Testis (tissue), 3 donors: Measurements from ENCODE around the gene HYAL1. TPM values are rescaled to one million over a fixed set of nuclear protein-coding genes. Genes with fewer than 3 reads are reported as not detected.

Experiments used
- DNase-seq: peaks from one replicate; pipeline ENCODE4 v3.0.0-alpha.2; 2019
- H3K27ac ChIP-seq, 2 donors: fragments of 200-600 bp; sonication (generic); one replicate each; pipeline ENCODE4 v1.5.1; 2019
- H3K27me3 ChIP-seq: fragments of 200-600 bp; sonication (generic); one replicate; pipeline ENCODE4 v1.5.1; 2019
- H3K36me3 ChIP-seq: fragments of 200-600 bp; sonication (generic); one replicate; pipeline ENCODE4 v1.5.1; 2017; ENCODE audit warnings: low read depth; ENCODE audit errors: missing control alignments
- H3K4me1 ChIP-seq: fragments of 200-600 bp; sonication (generic); one replicate; pipeline ENCODE4 v1.5.1; 2019
- H3K4me3 ChIP-seq, 2 donors: fragments of 200-600 bp; sonication (generic); one replicate each; pipeline ENCODE4 v1.5.1; 2017 to 2019
- H3K9me3 ChIP-seq: fragments of 200-600 bp; sonication (generic); one replicate; pipeline ENCODE4 v1.5.1; 2017
- CTCF ChIP-seq, 3 experiments: fragments of 450-650 bp in 2 of 3; fragments of 200-600 bp in 1 of 3; sonication (generic) in 1 of 3; IDR thresholded peaks; one replicate each; pipeline ENCODE4 v1.5.1; 2016 to 2019; ENCODE audit warnings: antibody characterized with exemption in 3 of 3, mild to moderate bottlenecking in 2 of 3, moderate library complexity in 1 of 3
- POLR2A ChIP-seq: fragments of 450-650 bp; IDR thresholded peaks from one replicate; pipeline ENCODE4 v1.6.1; 2017; ENCODE audit warnings: antibody characterized with exemption, mild to moderate bottlenecking, moderate library complexity
- WGBS, 2 donors: methylation state at CpG; one replicate each; pipeline ENCODE4 v1.1.5; 2018; 5-methylcytosine and 5-hydroxymethylcytosine counted together
- intact Hi-C: fragments of 100-400 bp; cut with DNase I; formaldehyde crosslinking; loops from one replicate; pipeline ENCODE4 v1.15.1; 2023; ENCODE audit warnings: low total_unique reads
- polyA plus RNA-seq: library from polyadenylated mRNA; stranded (reverse); fragments of 350-450 nt; fragmentation: Illumina TruSeq; extraction: RNeasy Lipid Tissue Mini Kit (QIAGEN cat#74804); gene quantifications from one replicate; pipeline ENCODE4 v1.2.3, GENCODE V29; 2014; ENCODE audit warnings: low read depth, low replicate concordance; ENCODE audit not compliant: insufficient read depth
- total RNA-seq, 2 donors: library from RNA; depleted of rRNA; stranded (reverse); fragments of >200 nt; gene quantifications; one replicate each; pipeline ENCODE4 v1.2.3, GENCODE V29; 2016

The HYAL1 gene
- total and polyA plus RNA-seq, 3 donors from 2014 or later = 2.7 to 3.7 (median 3.2) TPM

GRCh38 chr3:50266017-50266416 lies 37.4 kb downstream of the HYAL1 start:
- Histone ChIP-seq H3K27me3 (no peaks in the 10 kb centered on the region), H3K9me3 (no peaks in the 10 kb centered on the region), H3K4me1 (peaks cover 64% of the 10 kb centered on the region), H3K4me3 (no peak overlapping the region), H3K36me3 (no peaks in the 10 kb centered on the region), H3K27ac (peak overlapping the region; percentile 71 to 72)
- no peak for DNase-seq
- 76 to 82% methylated on average over 6 of the region's 6 CpGs for WGBS, 2 donors
- intact Hi-C loops = no loop called here
- TF ChIP-seq POLR2A (no peak), CTCF (IDR thresholded peaks at IDR 0.05) (no peak)

GRCh38 chr3:50265571-50265970 lies 37.8 kb downstream of the HYAL1 start:
- H3K4me3 ChIP-seq = no peak overlapping the region
- H3K36me3 ChIP-seq = no peaks in the 10 kb centered on the region
- WGBS, 2 donors = 29 to 100% methylated on average over 1 of the region's 1 CpG
- intact Hi-C loops = no loop called here
- no peaks in the 10 kb centered on the region for H3K9me3 ChIP-seq
- peak overlapping the region; percentile 71 to 72 for H3K27ac ChIP-seq
- no peaks in the 10 kb centered on the region for H3K27me3 ChIP-seq
- DNase-seq = no peak
- TF ChIP-seq CTCF (IDR thresholded peaks at IDR 0.05) = no peak
- TF ChIP-seq POLR2A = no peak
- peaks cover 68% of the 10 kb centered on the region for H3K4me1 ChIP-seq

DNA sequence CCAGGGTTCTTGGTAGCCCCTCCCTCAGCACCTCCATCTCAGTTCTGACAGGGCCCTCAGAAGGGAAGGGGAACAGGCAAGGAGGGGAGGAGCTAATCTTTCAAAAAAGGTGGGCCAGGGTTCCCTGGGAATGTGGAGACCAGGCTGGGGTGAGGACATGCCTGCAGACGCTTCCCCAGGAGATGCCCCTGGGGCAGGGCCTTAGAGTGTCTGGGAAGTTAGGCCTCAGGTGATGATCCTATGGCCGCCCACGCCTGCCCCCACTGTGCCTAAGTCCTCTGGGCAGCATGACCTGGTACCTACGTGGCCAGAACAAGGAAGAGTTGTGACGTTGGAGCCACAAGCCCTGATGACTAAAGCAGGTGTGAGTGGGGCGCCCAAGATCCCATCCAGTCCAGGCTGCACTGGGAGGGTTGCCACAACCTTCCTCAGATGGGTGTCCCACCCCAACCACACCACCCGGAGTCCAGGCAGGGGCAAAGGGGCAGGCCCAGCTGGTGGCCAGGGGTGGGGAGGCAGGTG lies 38.3 kb downstream of the HYAL1 start:
- WGBS, 2 donors = 67 to 68% methylated on average over 4 to 7 of the region's 7 CpGs
- no peaks in the 10 kb centered on the region for H3K27me3 ChIP-seq
- H3K4me1 ChIP-seq = peaks cover 69% of the 10 kb centered on the region
- no peak for DNase-seq
- H3K36me3 ChIP-seq = no peaks in the 10 kb centered on the region
- H3K27ac ChIP-seq = peak overlapping the region; percentile 71 to 72
- TF ChIP-seq POLR2A (no peak), CTCF (IDR thresholded peaks at IDR 0.05) (no peak)
- no peak overlapping the region for H3K4me3 ChIP-seq
- no peaks in the 10 kb centered on the region for H3K9me3 ChIP-seq
- intact Hi-C loops = no loop called here

- no peaks in the 10 kb centered on the region for H3K9me3 ChIP-seq
- WGBS, 2 donors = 34 to 50% methylated on average over 7 of the region's 7 CpGs
- H3K27ac ChIP-seq = peak overlapping the region; percentile 71 to 72
- H3K4me1 ChIP-seq = peaks cover 70% of the 10 kb centered on the region
- intact Hi-C loops = no loop called here
- peak; percentile 74 for DNase-seq
- H3K36me3 ChIP-seq = no peaks in the 10 kb centered on the region
- no peaks in the 10 kb centered on the region for H3K27me3 ChIP-seq
- no peak overlapping the region for H3K4me3 ChIP-seq
- TF ChIP-seq POLR2A (no peak), CTCF (IDR thresholded peaks at IDR 0.05) (no peak)
These were observed 38.9 kb downstream of the HYAL1 start for GRCh38 chr3:50264383-50264963.
